Keratinocyte (primary cell): ENCODE measurements around the gene FREM2. TPM values are rescaled to one million over a fixed set of nuclear protein-coding genes. Genes with fewer than 3 reads are reported as not detected.

ENCODE experiments used
- DNase-seq: peaks from one replicate; pipeline ENCODE4 v3.0.0-alpha.2; 2011; ENCODE audit warnings: low read depth, missing footprints, low spot score
- FAIRE-seq: peaks from 2 replicates; lab custom pipeline; 2011; peaks lifted over from hg19 to GRCh38; lab: Jason Lieb, UNC
- H2AFZ ChIP-seq: 2 replicates; pipeline ENCODE4 v1.6.0; 2012; ENCODE audit warnings: low read length, control low read depth, inconsistent platforms; ENCODE audit not compliant: control insufficient read depth
- H3K27ac ChIP-seq: 2 replicates; pipeline ENCODE4 v1.5.1; 2011; ENCODE audit warnings: low read length; ENCODE audit not compliant: control insufficient read depth, insufficient read depth
- H3K27me3 ChIP-seq: 3 replicates; pipeline ENCODE4 v1.6.0; 2011; ENCODE audit warnings: low read length; ENCODE audit not compliant: control insufficient read depth, insufficient read depth; ENCODE audit errors: extremely low read depth
- H3K36me3 ChIP-seq, 2 experiments: 2 replicates in 1 of 2; 3 replicates in 1 of 2; pipeline ENCODE4 v1.5.1; 2011; ENCODE audit warnings: low read length in 2 of 2, mild to moderate bottlenecking in 1 of 2; ENCODE audit not compliant: control insufficient read depth in 2 of 2, insufficient read depth in 2 of 2; ENCODE audit errors: extremely low read depth in 1 of 2
- H3K4me1 ChIP-seq: 3 replicates; pipeline ENCODE4 v1.5.1; 2011; ENCODE audit warnings: low read length; ENCODE audit not compliant: control insufficient read depth, insufficient read depth; ENCODE audit errors: extremely low read depth
- H3K4me2 ChIP-seq: 3 replicates; pipeline ENCODE4 v1.6.0; 2011; ENCODE audit warnings: low read depth, low read length; ENCODE audit not compliant: control insufficient read depth, insufficient read depth; ENCODE audit errors: extremely low read depth
- H3K4me3 ChIP-seq, 3 experiments: fragments of 200-600 bp in 1 of 3; sonication (generic) in 1 of 3; 2 replicates in 2 of 3; 3 replicates in 1 of 3; pipeline ENCODE4 v1.5.1; 2011 to 2016; ENCODE audit warnings: low read length in 3 of 3, mild to moderate bottlenecking in 3 of 3, control low read depth in 2 of 3, inconsistent platforms in 1 of 3, low read depth in 1 of 3, mixed read lengths in 1 of 3, mixed run types in 1 of 3, moderate library complexity in 1 of 3; ENCODE audit not compliant: control insufficient read depth in 2 of 3, insufficient read depth in 2 of 3; ENCODE audit errors: extremely low read depth in 1 of 3
- H3K79me2 ChIP-seq: 2 replicates; pipeline ENCODE4 v1.6.0; 2012; ENCODE audit warnings: low read length; ENCODE audit not compliant: control insufficient read depth, insufficient read depth
- H3K9ac ChIP-seq: 3 replicates; pipeline ENCODE4 v1.6.0; 2011; ENCODE audit warnings: low read length; ENCODE audit not compliant: control insufficient read depth, insufficient read depth; ENCODE audit errors: extremely low read depth
- H3K9me1 ChIP-seq: 3 replicates; pipeline ENCODE4 v1.6.0; 2011; ENCODE audit warnings: low read length; ENCODE audit not compliant: control insufficient read depth, insufficient read depth; ENCODE audit errors: extremely low read depth
- H3K9me3 ChIP-seq: 2 replicates; pipeline ENCODE4 v1.5.1; 2012; ENCODE audit warnings: low read depth, low read length; ENCODE audit not compliant: control insufficient read depth
- H4K20me1 ChIP-seq: 3 replicates; pipeline ENCODE4 v1.6.0; 2011; ENCODE audit warnings: low read length; ENCODE audit not compliant: control insufficient read depth, insufficient read depth; ENCODE audit errors: extremely low read depth
- CTCF ChIP-seq, 3 experiments: IDR thresholded peaks in 1 of 3; conservative IDR thresholded peaks in 1 of 3; optimal IDR thresholded peaks in 1 of 3; 2 replicates in 2 of 3; 3 replicates in 1 of 3; pipeline versions ENCODE3 to v1.5.1; 2011; ENCODE audit warnings: low read length in 3 of 3, mild to moderate bottlenecking in 3 of 3, moderate library complexity in 2 of 3, control low read depth in 1 of 3, inconsistent platforms in 1 of 3; ENCODE audit not compliant: insufficient read depth in 2 of 3; ENCODE audit errors: extremely low read depth in 1 of 3
- EZH2 ChIP-seq: IDR thresholded peaks from one replicate; pipeline ENCODE4 v1.6.1; 2012; ENCODE audit warnings: inconsistent platforms, mild to moderate bottlenecking, low read length, moderate library complexity
- dilution Hi-C: fragments of 300-500 bp; cut with MboI; formaldehyde crosslinking; loops from one replicate; pipeline ENCODE4 v1.7.0; 2020; ENCODE audit warnings: low sequenced_read_pairs; ENCODE audit not compliant: extremely low pct_ligation_motif_present
- polyA plus RNA-seq, 5 experiments: library from polyadenylated mRNA; depleted of rRNA in 3 of 5; stranded (reverse) in 3 of 5; stranded (forward) in 1 of 5; unstranded in 1 of 5; fragments of >200 nt; gene quantifications; 1 replicate in 1 of 5; 2 replicates in 3 of 5; 3 replicates in 1 of 5; pipeline versions ENCODE4 v1.2.1 to v1.2.3, GENCODE V29; 2011 to 2012; ENCODE audit warnings: missing spikeins in 2 of 5, low read depth in 1 of 5, low replicate concordance in 1 of 5

FREM2 gene
- polyA plus RNA-seq, 1 donor (not counting 4 experiments of a cell fraction or from before 2014, with no cell fraction given): 0.01 TPM

- Histone ChIP-seq H3K9me1 (no peaks in the 10 kb centered on the region), H3K4me1 (no peaks in the 10 kb centered on the region), H3K27ac (no peak overlapping the region), H3K9me3 (no peaks in the 10 kb centered on the region), H2AFZ (no peak overlapping the region), H3K27me3 (no peaks in the 10 kb centered on the region), H4K20me1 (no peaks in the 10 kb centered on the region), H3K4me2 (no peak overlapping the region), H3K79me2 (no peaks in the 10 kb centered on the region), H3K9ac (no peak overlapping the region), H3K36me3 (no peaks in the 10 kb centered on the region), H3K4me3 (no peak overlapping the region)
- TF ChIP-seq CTCF (optimal IDR thresholded peaks at IDR 0.05 in 1 of 3, IDR thresholded peaks at IDR 0.05 in 1 of 3, conservative IDR thresholded peaks at IDR 0.05 in 1 of 3; ENCODE audit: extremely low read depth in 1 of 3, insufficient read depth in 2 of 3, low read length in 3 of 3) (no peak), EZH2 (no peak)
- FAIRE-seq: no peak
- dilution Hi-C loops: no loop called here
- DNase-seq: no peak
Observed at GRCh38 chr13:38730332-38730731, 43.5 kb downstream of the FREM2 start.

- no peaks in the 10 kb centered on the region for H3K9me1 ChIP-seq
- H3K9me3 ChIP-seq: no peaks in the 10 kb centered on the region
- H3K4me2 ChIP-seq: no peak overlapping the region
- FAIRE-seq: no peak
- TF ChIP-seq EZH2 (no peak), CTCF (optimal IDR thresholded peaks at IDR 0.05 in 1 of 3, IDR thresholded peaks at IDR 0.05 in 1 of 3, conservative IDR thresholded peaks at IDR 0.05 in 1 of 3; ENCODE audit: extremely low read depth in 1 of 3, insufficient read depth in 2 of 3, low read length in 3 of 3) (no peak)
- H3K36me3 ChIP-seq: no peaks in the 10 kb centered on the region
- H3K4me3 ChIP-seq: no peak overlapping the region
- H3K79me2 ChIP-seq: no peaks in the 10 kb centered on the region
- no peak for DNase-seq
- H3K4me1 ChIP-seq: no peaks in the 10 kb centered on the region
- no peaks in the 10 kb centered on the region for H4K20me1 ChIP-seq
- no peak overlapping the region for H3K9ac ChIP-seq
- dilution Hi-C loops: no loop called here
- no peak overlapping the region for H3K27ac ChIP-seq
- no peaks in the 10 kb centered on the region for H3K27me3 ChIP-seq
- no peak overlapping the region for H2AFZ ChIP-seq
Observed at GRCh38 chr13:38733146-38733545, 46.3 kb downstream of the FREM2 start.
